D721Med (cell line): Measurements from ENCODE around the gene YY1AP1.
"Not testable (repeated sequence)": the region's sequence is repeated elsewhere in the genome, so short reads cannot be mapped to it uniquely, and the experiment has no call there.

Experiments
- DNase-seq: peaks from one replicate; pipeline ENCODE4 v3.0.0; 2011; ENCODE audit warnings: low spot score; ENCODE audit not compliant: insufficient read length
- FAIRE-seq: peaks from 2 replicates; lab custom pipeline; 2011; peaks lifted over from hg19 to GRCh38; lab: Jason Lieb, UNC
- TF ChIP-seq, protein P1 (sequence below): IDR thresholded peaks from 2 replicates; pipeline ENCODE4 v1.5.1; 2012; ENCODE audit warnings: mild to moderate bottlenecking, control low read depth; ENCODE audit not compliant: insufficient read depth; ENCODE audit errors: missing control alignments

YY1AP1 gene

DNA sequence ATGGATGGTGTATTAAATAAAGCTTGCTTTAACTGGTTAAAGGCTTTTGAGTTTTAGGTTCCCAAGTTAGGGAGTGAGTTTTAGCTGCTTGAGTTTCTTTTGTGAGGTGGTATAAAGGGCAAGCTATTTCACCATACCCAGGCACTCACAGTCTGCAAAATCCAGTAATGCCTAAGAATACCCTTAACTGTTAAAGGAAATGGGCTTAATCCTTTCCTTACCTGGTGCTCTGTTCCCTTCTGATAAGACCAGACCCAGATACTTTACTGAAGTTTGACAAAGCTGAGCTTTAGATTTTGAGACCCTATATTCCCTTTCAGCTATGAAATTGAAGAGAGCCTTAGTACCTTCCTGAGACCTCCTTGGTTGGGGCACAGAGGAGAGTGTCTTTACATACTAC, 48.2 kb downstream of the YY1AP1 start:
- FAIRE-seq = no peak
- DNase-seq = no peak
- TF ChIP-seq, protein P1, sequence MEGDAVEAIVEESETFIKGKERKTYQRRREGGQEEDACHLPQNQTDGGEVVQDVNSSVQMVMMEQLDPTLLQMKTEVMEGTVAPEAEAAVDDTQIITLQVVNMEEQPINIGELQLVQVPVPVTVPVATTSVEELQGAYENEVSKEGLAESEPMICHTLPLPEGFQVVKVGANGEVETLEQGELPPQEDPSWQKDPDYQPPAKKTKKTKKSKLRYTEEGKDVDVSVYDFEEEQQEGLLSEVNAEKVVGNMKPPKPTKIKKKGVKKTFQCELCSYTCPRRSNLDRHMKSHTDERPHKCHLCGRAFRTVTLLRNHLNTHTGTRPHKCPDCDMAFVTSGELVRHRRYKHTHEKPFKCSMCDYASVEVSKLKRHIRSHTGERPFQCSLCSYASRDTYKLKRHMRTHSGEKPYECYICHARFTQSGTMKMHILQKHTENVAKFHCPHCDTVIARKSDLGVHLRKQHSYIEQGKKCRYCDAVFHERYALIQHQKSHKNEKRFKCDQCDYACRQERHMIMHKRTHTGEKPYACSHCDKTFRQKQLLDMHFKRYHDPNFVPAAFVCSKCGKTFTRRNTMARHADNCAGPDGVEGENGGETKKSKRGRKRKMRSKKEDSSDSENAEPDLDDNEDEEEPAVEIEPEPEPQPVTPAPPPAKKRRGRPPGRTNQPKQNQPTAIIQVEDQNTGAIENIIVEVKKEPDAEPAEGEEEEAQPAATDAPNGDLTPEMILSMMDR = no peak

- TF ChIP-seq, protein P1 = no peak
- no peak for FAIRE-seq
- no peak for DNase-seq
Observed at GRCh38 chr1:155636397-155637153, 52.0 kb downstream of the YY1AP1 start.

DNA sequence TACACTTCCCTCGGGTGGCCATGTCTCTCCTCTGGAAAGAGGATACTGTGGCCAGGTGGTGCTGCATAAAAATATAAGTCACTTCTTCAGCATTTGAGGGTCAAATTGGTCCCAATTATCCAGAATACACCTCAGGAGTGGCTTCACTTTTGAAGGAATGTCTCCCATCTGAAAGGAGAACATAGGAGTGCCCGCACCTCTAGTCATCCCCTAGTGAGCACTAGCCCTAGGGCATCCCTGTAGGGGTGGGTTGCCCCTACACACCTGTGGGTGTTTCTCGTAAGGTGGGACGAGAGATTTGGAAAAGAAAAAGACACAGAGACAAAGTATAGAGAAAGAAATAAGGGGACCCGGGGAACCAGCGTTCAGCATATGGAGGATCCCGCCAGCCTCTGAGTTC, 62.1 kb downstream of the YY1AP1 start:
- DNase-seq, FAIRE-seq: not testable (repeated sequence)

DNA sequence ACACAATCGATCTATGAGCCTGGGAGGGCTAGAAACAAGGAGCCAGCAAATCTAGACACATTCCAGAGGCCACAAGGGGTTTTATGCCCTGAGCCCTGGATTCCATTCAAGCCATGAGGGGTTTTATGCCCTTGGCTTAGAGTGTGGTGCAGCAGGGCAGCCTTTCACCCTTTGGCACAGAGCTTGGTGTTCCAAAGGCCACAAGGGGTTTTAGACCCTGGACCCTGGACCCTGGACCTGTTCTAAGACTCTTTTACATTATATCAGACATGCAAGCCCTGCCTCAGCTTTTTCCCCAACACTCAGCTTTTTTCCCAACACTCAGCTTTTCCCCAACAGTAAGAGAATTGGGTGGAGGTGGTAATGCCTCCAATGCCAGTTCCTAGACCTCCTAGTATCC, 65.2 kb downstream of the YY1AP1 start:
- TF ChIP-seq, protein P1 = no peak
- FAIRE-seq (no peak), DNase-seq (no peak)

DNA sequence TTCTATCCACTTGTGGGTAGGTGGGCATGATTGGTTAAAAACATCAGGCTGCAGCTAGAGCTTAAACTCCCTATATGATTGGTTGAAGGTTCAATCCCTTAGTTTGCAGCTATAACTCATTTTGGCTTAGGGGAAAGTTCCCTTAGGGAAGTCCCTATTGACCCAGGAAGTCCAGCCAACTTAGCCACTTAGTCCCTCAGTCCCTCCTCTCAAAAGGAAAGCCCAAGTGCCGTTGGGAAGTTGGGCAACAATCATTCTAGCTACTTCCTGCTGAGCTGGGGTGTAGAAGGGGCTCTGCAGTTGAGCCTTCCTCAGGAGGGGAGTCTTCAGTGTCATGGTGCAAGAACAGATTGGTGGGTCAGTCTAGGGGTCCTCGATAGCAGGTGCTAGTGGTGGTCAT, 66.4 kb downstream of the YY1AP1 start:
- DNase-seq (no peak), FAIRE-seq (no peak)
- TF ChIP-seq, protein P1 = no peak

- not testable (repeated sequence) for DNase-seq, FAIRE-seq
Observed at GRCh38 chr1:155613226-155613625, 75.3 kb downstream of the YY1AP1 start.

GRCh38 chr1:155610257-155610647, 78.3 kb downstream of the YY1AP1 start:
- FAIRE-seq, DNase-seq: not testable (repeated sequence)

- TF ChIP-seq, protein P1 = no peak
- DNase-seq = peak; percentile 86
- FAIRE-seq = no peak
Observed at GRCh38 chr1:155609515-155610256, 78.9 kb downstream of the YY1AP1 start, which contains the start of gene MSTO1. TSS of gene MSTO1 (plus strand) at chr1:155610218. CDS start at chr1:155610249, 31 bp downstream.
